NCI-H2029 treated with DMSO at 0.1 percent for 48 hours (cell line): ENCODE measurements around the gene ARHGAP24.
"Not testable (repeated sequence)": the region's sequence is repeated elsewhere in the genome, so short reads cannot be mapped to it uniquely, and the experiment has no call there.

ENCODE experiments used
- DNase-seq: peaks from one replicate; lab custom pipeline; 2025; lab: John Stamatoyannopoulos, UW

Gene ARHGAP24

DNA sequence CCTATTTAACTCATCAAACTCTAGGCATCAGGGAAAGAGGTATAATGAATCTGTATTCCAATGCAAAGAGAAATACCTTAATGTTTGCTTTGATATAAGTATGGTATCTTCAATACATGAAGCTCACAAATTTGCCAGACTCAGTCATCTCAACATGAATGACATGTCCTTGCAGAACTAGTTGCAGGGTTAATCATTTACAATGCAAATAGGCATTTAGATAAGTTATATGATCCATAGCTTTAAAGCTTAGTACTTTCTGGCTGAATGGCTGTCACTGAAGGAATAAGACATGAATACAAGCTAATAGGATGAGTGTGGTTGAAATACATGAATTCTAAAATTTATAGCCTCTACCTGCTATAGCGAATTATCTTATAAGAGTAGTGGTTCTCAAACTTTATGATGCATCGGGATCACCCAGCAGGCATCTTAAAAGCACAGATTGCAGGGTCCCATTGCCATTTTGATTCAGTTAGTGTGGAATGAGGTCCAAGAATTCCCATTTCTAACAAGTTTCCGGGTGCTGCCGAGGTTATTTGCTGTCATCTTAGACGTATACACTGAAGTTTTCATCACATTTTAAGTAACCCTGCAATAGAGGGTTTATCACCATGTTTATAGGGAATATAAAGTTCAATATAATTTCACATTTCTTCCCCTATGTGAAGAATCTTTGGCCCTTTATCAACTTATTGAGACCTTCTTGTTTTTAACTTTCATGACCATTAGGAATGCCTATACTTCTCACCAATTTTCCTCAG lies 439.2 kb downstream of the ARHGAP24 start:
- no peak for DNase-seq

DNA sequence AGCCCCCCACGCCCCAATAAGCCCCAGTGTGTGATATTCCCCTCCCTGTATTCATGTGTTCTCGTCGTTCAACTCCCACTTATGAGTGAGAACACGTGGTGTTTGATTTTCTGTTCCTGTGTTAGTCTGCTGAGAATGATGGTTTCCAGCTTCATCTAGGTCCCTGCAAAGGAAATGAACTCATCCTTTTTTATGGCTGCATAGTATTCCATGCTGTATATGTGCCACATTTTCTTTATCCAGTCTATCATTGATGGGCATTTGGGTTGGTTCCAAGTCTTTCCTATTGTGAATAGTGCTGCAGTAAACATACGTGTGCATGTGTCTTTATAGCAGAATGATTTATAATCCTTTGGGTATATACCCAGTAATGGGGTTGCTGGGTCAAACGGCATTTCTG lies 440.6 kb downstream of the ARHGAP24 start:
- not testable (repeated sequence) for DNase-seq

DNA sequence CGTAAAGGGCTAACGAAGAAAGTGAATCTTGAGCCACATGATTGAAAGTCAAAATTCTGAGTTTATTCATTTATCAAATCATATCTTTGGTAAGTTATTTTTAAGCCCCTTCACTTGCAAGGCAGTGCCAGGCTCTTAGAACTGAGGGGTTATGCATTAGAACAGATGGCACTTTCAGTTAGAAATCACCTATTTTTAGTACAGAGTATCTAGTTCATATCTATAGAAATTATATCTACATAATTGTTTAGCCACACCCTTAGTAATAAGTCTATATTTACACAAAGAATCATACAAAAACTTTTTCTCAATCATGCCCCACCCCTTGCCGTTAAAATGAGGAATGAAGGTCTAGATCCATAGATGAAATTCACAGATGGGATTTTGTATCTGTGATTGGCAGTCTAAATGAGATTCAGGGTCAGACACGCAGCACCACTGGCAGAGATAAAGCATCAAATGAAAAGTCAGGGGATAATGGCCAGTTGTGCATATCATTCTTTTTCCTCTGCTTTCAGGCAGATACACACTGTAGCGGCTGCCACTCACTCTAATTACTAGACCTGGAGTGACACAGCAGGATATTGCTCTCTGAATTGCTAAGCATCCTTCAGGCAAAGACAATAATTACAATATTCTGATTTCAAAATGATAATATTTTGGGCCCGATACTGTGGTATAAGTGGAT lies 444.4 kb downstream of the ARHGAP24 start:
- no peak for DNase-seq

DNA sequence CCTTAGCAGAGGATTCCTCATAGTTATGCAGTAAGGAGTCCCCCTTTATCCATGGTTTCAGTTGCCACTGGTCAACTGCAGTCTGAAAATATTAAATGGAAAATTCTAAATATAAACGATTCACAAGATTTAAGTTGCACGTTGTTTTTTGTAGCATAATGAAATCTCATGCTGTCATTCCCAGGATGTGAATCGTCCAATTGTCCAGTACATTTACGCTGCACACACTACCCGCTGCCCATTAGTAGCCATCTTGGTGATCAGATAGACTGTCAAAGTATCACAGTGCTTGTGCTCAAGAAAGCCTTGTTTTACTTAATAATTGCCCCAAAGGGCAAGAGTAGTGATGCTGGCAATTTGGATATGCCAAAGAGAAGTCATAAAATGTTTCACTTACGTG lies 450.1 kb downstream of the ARHGAP24 start:
- no peak for DNase-seq

DNA sequence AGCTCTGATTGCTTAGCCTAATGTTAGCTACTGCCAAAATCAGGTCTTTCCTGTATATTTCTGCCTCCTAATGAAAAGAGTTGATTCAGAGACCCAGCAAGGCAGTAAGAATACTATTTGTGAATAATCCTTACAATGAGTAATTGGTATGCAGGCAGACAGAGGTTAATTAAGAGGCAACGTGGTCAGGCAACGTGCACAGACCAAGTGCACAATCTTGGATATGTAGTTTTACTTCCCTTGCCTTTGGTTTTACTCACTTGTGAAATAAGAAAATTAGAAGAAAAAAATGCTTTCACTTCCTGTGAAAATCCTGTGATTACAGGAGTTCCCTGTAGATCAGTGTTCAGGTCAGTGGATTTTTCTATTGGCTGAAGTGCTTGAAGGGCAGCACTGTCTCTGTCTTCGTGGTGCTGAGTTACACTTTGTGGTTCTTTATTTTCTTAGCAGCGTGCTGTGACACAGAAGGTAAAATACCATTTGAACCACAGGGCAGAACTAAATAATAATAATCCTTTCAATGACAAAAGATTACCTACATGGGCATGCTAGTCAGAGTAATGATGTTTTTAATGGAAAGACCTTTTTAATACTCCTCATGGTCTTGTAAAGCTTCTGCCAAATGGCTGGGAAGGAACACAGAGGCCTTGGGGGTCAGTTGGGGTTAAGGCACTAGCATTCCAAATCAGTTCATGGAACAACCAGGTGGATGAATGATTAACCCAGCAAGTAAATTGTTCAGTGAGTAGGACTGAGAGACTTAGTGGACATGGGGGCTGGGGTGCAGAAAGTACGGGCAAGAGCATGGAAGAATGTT lies 454.0 kb downstream of the ARHGAP24 start:
- DNase-seq: no peak

DNA sequence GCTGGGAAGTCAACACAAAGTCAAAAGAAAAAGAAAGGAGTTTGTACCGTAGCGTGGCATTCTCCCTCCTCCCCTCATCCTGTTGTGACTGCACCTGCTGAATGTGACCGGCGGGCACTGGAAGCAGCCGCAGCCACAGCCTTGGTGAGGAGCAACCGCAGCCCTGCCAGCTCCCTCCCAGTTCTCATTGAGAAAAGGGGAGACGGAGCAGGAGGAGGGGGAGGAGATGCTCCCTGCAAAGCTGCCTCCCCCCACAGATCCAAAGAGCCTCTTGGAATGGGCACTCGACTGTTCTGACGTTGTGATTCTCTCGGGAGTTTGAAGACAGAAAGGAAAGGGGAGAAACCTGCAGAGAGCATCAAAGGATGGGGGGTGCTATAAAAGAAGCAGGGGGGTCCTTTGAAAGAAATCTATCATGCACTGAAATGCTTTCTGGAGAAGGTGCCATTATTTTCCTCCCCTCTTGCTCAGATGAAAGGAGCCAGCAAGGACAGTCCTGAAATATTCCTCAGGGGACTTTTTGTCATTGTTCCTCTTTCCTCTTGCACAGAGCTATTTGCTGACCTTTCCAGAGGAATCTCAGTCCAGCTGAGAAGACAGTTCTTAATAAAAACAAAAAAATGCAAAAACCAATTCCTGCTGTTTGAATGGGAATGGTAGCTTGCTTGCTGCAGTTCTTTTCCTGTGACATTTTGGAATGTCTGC lies 455.2 kb downstream of the ARHGAP24 start:
- peak; percentile 15 for DNase-seq

DNA sequence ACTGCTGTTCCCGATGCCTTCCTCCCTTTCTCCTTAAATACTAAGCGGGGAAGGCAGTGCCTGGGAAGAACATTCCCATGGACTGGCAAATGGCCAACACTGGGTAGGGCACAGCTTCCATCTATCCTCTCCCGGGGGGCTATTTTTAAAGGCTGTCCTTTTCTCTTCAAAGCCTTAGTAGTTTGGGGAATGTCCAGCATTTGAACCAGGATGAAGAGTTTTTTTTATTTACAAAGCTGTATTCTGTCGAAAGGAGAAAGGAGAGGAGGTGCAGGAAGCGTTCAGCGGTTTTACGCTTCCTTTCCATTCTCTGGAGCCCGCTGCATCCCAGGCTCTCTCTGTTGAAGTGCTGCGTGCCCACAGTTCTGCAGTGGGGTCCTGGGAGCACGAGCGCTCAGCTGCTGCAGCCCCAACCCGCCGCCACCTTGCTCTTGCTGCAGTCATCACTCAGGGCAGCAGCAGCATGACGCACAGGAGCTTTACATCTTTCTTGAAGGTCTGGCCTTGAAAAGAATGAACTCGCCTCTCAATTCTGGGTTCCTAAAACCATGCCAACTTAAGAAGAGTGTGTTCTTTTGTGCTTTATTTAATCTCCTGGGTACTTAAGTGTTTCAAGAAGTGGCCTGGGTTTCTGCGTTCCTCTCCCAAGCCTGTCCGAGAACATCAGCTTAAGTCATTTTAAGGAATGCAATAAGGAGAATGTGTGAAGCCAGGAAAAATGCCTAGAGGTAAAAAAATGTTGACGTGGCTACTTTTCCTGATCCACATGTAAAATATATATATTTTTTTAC lies 457.7 kb downstream of the ARHGAP24 start:
- DNase-seq: no peak

DNA sequence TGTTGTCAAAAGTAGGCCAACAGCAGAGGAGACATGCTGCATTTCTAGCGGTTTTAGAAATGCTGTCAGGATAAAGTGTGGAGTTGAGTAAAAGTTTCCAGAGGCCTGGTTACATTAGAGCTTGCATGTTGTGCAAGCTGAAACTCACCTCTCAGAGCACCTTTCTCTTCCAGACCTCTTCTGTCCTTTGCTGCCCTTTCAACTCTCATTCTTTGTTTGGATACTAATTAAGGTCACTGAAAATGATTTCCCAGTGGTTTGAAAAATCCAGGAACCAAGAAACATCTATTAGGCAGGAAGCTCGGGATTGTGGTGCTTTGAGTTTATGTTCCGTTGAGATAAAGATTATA lies 458.3 kb downstream of the ARHGAP24 start:
- DNase-seq: no peak

DNA sequence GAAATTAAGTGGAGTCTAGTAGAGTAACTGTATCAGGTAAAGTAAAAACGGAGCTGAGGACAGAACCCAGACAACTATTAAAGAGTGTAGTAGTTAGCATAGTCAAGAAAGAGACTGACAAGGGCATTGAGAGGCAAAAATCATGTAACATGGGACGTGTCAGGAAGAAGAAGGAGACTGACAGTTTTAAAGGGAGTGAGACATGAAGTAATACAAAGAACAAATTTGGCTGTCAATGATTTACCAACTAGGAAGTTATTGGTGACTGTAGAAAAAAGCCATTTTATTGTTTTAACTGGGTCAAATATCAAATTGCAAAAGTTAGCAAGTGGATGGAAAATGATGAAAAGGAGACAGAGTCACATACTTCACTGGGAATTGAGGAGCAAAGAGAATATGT lies 462.6 kb downstream of the ARHGAP24 start:
- DNase-seq: no peak

DNA sequence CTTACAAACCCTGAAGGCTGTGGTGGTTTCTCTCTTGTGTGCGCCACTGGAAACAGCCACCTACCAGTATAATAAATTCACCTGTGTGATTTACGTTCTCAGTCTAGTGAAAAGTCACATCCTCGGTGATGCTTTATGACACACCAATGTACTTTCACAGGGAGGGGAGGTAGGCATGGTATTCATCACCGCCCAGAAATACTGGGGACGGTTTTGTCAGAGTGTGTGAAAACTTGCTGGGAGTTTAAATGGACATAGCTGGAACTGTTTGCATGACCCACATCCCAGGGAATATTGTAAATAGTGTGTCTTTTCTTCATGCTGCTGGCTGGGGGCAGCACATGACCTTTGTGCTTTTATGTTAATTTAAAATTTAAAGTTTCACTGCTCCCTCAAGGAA lies 463.1 kb downstream of the ARHGAP24 start:
- DNase-seq: no peak

DNA sequence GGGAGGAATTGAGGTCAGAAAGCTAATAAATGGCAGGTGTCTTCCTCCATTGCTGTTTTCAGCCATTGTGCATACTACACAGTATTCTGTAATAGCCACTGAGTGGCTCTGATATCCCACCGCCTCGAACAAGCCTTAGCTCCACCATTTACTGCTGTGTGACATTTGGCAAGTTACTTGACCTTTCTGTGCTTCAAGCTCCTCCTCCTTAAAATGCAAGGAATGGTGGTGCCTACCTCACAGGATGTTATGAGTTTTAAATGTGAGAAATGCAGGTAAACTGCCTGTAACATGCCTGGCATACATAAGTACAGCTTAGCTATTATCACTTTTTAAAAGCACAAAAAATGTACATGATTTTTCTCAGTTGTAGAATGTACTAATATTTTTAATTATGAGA lies 464.0 kb downstream of the ARHGAP24 start:
- DNase-seq: no peak

DNA sequence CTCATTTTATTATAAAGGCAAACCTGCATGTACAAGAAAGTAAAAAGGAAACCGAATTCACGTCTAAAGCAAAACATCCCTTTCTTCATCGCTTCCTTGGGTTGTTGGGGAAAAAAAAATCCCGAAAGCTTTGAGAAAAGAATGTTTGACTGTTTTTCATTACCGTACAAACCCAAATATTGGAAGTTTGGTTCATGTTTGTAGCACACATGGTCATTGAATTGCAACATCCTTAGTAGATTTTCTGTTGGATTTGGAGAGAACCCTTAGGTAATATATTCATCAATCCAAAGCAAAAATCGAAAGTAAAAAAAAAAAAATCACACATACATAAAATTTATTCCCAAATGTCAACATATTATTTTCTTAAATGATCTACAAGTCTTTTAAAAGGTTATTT lies 464.6 kb downstream of the ARHGAP24 start:
- no peak for DNase-seq

DNA sequence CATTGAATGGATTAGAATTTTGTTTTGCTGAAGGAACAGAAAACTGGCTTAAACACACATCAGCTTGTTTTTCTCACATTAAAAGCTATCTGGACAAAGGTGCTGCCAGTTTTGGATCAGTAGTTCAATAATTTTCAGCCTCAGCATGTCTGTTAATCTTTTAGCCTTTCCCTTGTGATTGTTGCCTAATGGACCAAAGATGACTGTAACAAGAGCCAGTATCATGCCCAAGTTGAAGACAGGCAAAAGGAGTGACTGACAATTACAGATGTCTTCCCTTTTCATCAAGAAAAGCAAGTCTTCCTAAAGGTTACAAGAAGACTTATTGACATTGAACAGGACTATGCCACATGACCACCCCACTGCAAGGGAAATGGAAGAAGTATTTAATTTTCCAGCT lies 465.2 kb downstream of the ARHGAP24 start:
- no peak for DNase-seq

DNA sequence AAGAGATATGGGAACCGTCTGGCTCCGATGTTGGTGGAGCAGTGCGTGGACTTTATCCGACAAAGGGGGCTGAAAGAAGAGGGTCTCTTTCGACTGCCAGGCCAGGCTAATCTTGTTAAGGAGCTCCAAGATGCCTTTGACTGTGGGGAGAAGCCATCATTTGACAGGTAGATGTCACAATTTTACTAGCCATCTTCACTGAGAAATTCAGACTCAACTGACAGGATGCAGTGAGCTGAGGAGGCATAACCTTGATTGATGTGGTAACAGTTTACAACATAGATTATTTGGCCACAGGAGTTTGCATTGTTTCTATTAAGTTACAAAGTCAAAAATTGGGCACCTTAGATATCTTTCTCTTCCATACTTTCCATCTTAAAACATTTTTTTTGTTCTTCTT lies 467.2 kb downstream of the ARHGAP24 start:
- DNase-seq: no peak

DNA sequence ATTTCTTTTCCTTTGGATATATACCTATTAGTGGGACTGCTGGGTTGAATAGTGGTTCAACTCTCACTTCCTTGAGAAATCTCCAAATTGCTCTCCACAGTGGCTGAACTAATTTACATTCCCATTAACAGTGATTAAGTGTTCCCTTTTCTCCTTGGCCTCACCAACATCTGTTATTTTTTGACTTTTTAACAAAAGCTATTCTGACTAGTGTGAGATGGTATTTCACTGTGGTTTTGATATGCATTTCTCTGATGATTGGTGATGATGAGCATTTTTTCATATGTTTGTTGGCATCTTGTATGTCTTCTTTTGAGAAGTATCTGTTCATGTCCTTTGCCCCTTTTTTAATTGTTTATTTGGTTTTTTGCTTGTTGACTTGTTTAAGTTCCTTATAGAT lies 471.9 kb downstream of the ARHGAP24 start:
- DNase-seq: no peak

DNA sequence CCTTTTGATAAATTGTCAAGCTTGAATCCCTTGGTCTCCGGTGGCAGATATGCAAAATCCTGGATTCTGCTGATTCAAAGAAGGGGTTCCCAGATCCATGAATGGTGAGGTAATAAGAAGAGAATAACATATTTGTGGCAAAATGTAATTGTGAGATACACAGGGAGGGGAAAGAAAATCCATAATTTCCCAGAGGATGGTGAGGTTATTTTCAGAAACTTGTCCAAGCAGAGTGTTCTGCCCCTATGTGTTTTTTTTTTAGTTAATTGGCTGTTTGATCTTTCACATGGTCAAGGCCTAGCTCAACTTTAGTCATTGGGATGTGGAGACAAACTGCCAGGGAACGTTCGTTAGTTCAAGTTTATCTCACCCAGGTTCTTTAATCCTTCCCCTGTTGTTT lies 476.1 kb downstream of the ARHGAP24 start:
- DNase-seq: no peak

DNA sequence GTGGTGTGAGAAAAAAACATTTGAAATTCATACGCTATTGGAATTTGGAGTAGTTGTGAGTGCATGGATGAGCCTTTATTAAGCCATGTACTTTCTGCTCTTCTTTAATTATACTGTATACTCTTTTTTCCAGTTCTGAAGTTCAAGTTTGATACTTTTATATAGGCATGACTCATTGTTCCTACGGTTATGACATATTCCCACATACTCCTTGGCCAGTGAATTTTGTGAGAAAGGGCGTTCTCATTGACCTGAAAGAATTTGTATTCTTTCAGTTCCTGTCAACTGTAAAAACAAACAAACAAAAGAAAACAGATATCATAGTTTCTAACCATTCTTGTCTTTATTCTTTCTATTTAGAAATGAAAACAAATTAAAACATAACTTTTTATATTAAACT lies 477.6 kb downstream of the ARHGAP24 start:
- DNase-seq: no peak

DNA sequence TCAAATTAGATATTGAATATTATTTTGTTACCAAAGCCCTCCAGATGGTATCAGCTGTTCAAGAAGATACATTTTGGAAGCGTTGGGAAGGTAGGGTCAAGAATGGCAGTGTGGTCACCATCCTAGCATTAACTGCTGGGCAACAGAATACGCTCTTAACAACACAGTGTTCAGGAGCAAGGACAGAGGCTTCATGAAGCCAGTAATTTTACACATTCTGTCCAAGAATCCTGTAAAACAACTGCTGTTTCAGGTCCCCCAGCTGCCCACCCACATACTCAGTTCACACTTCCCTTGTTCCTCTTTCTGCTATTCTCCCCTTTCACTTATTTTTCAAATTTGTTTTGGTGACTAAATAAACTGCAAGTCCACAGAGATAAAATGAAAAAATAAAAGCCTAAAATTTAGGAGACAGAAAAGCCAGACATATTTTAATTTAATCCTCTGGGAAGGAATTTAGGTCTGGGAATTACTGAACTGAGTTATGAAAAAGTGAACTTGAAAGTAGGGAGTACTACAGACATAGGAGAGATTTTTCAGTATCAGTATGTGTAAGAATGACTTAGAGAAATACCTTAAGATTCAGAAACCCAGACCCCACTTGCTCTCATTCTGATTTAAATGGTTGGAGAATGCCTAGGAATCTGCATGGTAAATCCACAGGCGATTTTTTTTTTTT lies 478.2 kb downstream of the ARHGAP24 start:
- no peak for DNase-seq

DNA sequence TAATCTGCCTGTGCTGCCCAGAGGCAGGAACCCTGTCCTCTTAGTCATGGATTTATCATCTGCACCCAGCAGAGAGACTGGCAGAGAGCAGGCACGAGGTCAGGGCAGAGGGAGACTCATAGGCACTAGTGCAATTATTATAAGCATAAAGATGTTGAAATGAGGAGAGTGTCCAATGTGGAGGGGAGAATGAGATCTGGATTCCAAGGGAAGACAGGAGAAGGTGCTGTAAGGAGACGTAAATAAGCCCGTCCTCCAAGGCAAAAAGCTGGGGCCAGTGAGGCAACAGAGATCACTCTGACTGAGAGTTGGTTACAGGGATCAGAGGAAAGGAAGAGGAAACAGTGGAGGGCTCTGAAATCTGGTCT lies 478.7 kb downstream of the ARHGAP24 start:
- DNase-seq: no peak

DNA sequence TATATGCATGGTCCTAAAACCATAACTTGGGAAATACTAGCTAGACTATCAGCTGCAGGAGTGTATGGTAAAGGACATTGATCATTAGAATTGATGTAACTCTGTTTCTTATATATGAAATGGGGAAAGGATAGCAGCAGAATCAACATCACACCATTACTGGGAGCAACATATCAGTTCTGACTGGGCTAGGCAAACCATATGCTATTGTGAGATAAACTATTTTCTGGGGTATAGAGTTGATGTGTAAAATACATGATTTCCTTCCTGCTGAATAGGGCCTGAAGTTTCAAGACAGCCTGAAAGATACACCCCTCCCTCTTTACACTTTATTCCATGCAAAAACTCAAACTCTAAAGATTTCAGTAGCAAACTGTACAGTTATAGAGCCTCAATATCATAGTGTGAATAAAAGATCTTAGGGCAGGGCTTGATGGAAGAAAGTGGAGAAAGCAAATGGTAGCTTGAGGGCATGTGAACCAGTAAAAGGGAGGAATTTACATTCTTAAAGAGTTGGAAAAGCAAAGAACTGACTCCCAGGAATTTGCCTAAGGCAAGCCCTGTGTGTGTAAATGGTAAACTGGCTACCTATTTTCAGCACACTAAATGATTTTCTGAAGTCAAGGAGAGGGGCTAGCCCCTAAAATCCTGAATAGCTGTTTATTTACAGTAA lies 480.8 kb downstream of the ARHGAP24 start:
- no peak for DNase-seq
